HepG2 (cell line): ENCODE measurements around the gene UTF1. TPM values are rescaled to one million over a fixed set of nuclear protein-coding genes. Genes with fewer than 3 reads are reported as not detected.
A peak's percentile ranks its signal among the peaks of the same experiment; 100 is the strongest.

Experiments
- ATAC-seq: fragments of 200-7000 bp; cut with Tn5 transposase; 3 replicates; pipeline ENCODE4 v1.9.1; 2020; ENCODE audit warnings: mild to moderate bottlenecking, moderate library complexity
- BruUV-seq: library from RNA; stranded (reverse); fragments of 400-500 nt; replicated peaks from 2 replicates; lab custom pipeline; 2021; lab: Mats Ljungman, UMichigan
- CTCF ChIA-PET: fragments of 300-600 bp; formaldehyde crosslinking; extraction: SDS; loops from one replicate; lab custom pipeline; 2021; ENCODE audit warnings: low total read pairs, inconsistent platforms, low intra/inter-chr PET ratio; lab: Yijun Ruan, JAX
- POLR2A ChIA-PET: fragments of 350-600 bp; sonication (Branson Sonifier 250); formaldehyde crosslinking; loops from one replicate; lab custom pipeline; 2020; ENCODE audit warnings: antibody characterized with exemption, inconsistent platforms; lab: Yijun Ruan, JAX
- DNase-seq: peaks from one replicate; pipeline ENCODE4 v3.0.0-alpha.2; 2015; ENCODE audit warnings: low spot score
- FAIRE-seq: peaks from 3 replicates; lab custom pipeline; 2011; peaks lifted over from hg19 to GRCh38; lab: Jason Lieb, UNC
- H2AFZ ChIP-seq: one replicate; pipeline ENCODE4 v1.6.1; 2011; ENCODE audit warnings: low read length, inconsistent platforms
- H3K27ac ChIP-seq: fragments of 300-600 bp; 3 replicates; pipeline ENCODE4 v1.8.0; 2011; ENCODE audit warnings: mixed run types, mild to moderate bottlenecking, mixed read lengths, low read length, inconsistent platforms; ENCODE audit not compliant: insufficient read depth; ENCODE audit errors: extremely low read length
- H3K27me3 ChIP-seq, 2 experiments: fragments of 200-600 bp in 1 of 2; 2 replicates in 1 of 2; 3 replicates in 1 of 2; pipeline versions ENCODE4 v1.6.0 to v1.8.0; 2011; ENCODE audit warnings: low read length in 2 of 2, mild to moderate bottlenecking in 2 of 2, moderate library complexity in 2 of 2, inconsistent platforms in 1 of 2; ENCODE audit not compliant: insufficient read depth in 2 of 2, control insufficient read depth in 1 of 2
- H3K36me3 ChIP-seq, 2 experiments: fragments of 200-600 bp in 1 of 2; replicated peaks in 1 of 2; 2 replicates in 1 of 2; 3 replicates in 1 of 2; pipeline versions ENCODE4 v1.5.1 to v1.8.0; 2011; ENCODE audit warnings: low read length in 2 of 2, inconsistent platforms in 1 of 2; ENCODE audit not compliant: insufficient read depth in 2 of 2, control insufficient read depth in 1 of 2
- H3K4me1 ChIP-seq: 2 replicates; pipeline ENCODE4 v1.5.1; 2012; ENCODE audit warnings: low read length, inconsistent platforms; ENCODE audit not compliant: insufficient read depth
- H3K4me2 ChIP-seq: 2 replicates; pipeline ENCODE4 v1.6.0; 2011; ENCODE audit warnings: low read depth, low read length, inconsistent platforms
- H3K4me3 ChIP-seq, 3 experiments: fragments of 200-600 bp in 1 of 3; sonication (generic), shearing (Covaris generic) in 1 of 3; replicated peaks in 1 of 3; 2 replicates each; pipeline ENCODE4 v1.5.1; 2011 to 2016; ENCODE audit warnings: low read length in 3 of 3, inconsistent platforms in 2 of 3, low read depth in 2 of 3, mild to moderate bottlenecking in 2 of 3, control low read depth in 1 of 3, mixed read lengths in 1 of 3; ENCODE audit not compliant: insufficient read depth in 1 of 3
- H3K79me2 ChIP-seq: one replicate; pipeline ENCODE4 v1.6.1; 2011; ENCODE audit warnings: low read length, inconsistent platforms; ENCODE audit not compliant: insufficient read depth
- H3K9ac ChIP-seq: 2 replicates; pipeline ENCODE4 v1.6.0; 2011; ENCODE audit warnings: mild to moderate bottlenecking, low read depth, low read length, inconsistent platforms; ENCODE audit not compliant: insufficient read depth
- H3K9me3 ChIP-seq: 2 replicates; pipeline ENCODE4 v1.5.1; 2012; ENCODE audit warnings: mild to moderate bottlenecking, low read length
- H4K20me1 ChIP-seq: 2 replicates; pipeline ENCODE4 v1.6.0; 2011; ENCODE audit warnings: inconsistent platforms, mild to moderate bottlenecking, low read length, moderate library complexity; ENCODE audit not compliant: insufficient read depth
- CBFB ChIP-seq: sonication (generic); formaldehyde crosslinking; IDR thresholded peaks from 2 replicates; pipeline ENCODE4 v1.4.0; 2020; ENCODE audit warnings: missing genetic modification reagents
- KDM5B ChIP-seq: sonication (generic); formaldehyde crosslinking; IDR thresholded peaks from 2 replicates; pipeline ENCODE4 v1.4.0; 2020; ENCODE audit warnings: missing genetic modification reagents, mild to moderate bottlenecking, borderline replicate concordance
- MBNL3 ChIP-seq: fragments of 250-450 bp; sonication (Bioruptor Pico); conservative IDR thresholded peaks from 2 replicates; pipeline ENCODE4 v1.8.0; 2022; ENCODE audit warnings: mild to moderate bottlenecking, inconsistent platforms
- MEIS2 ChIP-seq: sonication (generic); formaldehyde crosslinking; IDR thresholded peaks from 2 replicates; pipeline ENCODE4 v1.9.0; 2021; ENCODE audit warnings: mild to moderate bottlenecking, missing genetic modification reagents
- RXRA ChIP-seq: sonication (generic); formaldehyde crosslinking; IDR thresholded peaks from 2 replicates; pipeline ENCODE4 v1.5.1; 2020; ENCODE audit warnings: missing genetic modification reagents
- THYN1 ChIP-seq: sonication (generic); formaldehyde crosslinking; IDR thresholded peaks from 2 replicates; pipeline ENCODE4 v1.8.1; 2023; ENCODE audit warnings: low read depth, mild to moderate bottlenecking, moderate library complexity, missing genetic modification reagents, borderline replicate concordance
- WGBS: methylation state at CpG from one replicate; pipeline ENCODE4 v1.1.6; 2017; ENCODE audit warnings: low lambda C conversion rate; 5-methylcytosine and 5-hydroxymethylcytosine counted together
- in situ Hi-C: cut with HindIII; loops from 2 replicates; pipeline ENCODE4 v1.10.0; 2017; ENCODE audit warnings: low pct_unique_long_range_greater_than_20kb; ENCODE audit not compliant: extremely low pct_ligation_motif_present
- intact Hi-C: fragments of 100-400 bp; cut with micrococcal nuclease; formaldehyde crosslinking; loops from one replicate; pipeline ENCODE4 v1.10.0; 2022; ENCODE audit not compliant: unreplicated experiment
- polyA plus RNA-seq, 8 experiments: library from polyadenylated mRNA; depleted of rRNA in 3 of 8; stranded (reverse) in 7 of 8; unstranded in 1 of 8; fragments of >200 nt; fragmentation: Illumina TruSeq in 4 of 8; extraction: Trizol in 4 of 8; gene quantifications; 2 replicates each; pipeline versions ENCODE4 v1.2.1 to v1.2.3, GENCODE V29; 2011 to 2016; ENCODE audit warnings: low read depth in 4 of 8, missing spikeins in 1 of 8, mixed read lengths in 1 of 8; ENCODE audit not compliant: insufficient read depth in 1 of 8
- total RNA-seq, 5 experiments: library from RNA; depleted of rRNA; stranded (reverse); fragments of >200 nt; fragmentation: Illumina TruSeq; extraction: Trizol; gene quantifications; 2 replicates each; pipeline ENCODE4 v1.2.3, GENCODE V29; 2016; ENCODE audit warnings: low read depth in 1 of 5

Gene UTF1
- total and polyA plus RNA-seq, 2 of the 13 experiments (the other 11 are each of a cell fraction or from before 2014, with no cell fraction given): not detected

DNA sequence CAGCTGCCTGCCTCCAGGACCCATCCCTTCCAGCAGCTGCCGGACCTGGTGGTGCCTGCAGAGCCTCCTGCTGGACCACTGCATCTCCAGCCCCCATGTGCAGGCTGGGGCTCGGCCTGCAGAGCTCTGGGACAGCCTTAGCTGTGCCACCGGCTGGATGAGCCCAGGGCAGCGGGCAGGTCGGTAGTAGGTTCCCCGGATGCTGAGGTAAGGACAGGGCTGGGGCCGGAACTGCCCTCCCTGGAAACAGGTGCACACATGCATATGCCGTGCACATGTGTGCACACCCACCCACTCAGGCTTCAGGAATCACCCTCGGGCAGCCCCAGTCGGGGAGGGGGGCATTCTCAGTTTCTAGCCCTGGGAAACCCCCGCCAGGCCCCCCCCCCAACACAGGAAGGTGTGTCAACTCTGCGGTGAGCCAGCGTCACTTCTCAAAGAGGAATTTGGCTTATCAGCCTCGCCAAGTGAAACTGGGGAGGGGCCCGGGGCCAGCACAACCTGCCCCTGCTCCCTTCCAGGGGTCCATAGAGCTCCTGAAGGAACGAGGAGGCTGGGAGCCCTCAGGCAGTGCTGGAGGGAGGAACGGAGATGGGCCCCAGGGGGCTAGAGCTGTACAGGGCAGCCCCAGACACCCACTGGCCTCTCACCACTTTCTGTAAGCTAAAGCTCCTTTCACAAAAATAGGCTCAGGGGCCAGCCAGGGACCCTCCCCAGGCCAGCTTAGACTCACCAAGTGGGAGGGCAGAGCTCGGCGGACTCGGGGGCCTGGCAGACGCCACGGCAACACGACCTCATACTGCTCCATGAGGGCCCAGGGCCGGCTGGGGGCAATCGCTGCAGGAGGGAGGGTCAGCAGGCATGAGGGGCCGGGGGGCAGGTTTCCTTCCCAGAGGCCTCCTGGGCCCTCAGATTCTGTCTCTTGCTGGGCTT is 45.0 kb downstream of the UTF1 start (continued):
- TF ChIP-seq CBFB (CRISPR knock-in tag) (no peak), KDM5B (CRISPR knock-in tag) (no peak)

DNA sequence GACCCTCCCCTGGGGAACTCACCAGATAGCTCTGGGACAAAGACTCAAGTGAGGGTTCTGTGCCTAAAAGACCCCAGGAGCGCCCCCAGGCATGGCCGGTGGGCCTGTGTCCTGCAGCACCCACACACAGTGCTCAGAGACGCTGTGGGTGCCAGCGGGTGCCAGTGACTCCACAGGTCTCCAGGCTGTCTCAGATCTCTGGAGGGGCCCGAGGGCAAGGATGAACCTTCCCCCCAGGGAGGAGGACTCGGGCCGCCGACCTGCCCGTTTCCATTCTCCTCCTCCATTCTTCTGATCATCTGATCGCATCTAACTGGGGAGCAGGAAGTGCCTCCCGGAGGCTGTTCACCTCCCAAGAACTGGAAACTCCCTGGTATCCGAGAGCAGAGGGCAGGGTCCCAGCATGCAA is 45.7 kb downstream of the UTF1 start:
- no peak overlapping the region for H2AFZ ChIP-seq
- H3K9ac ChIP-seq: no peak overlapping the region
- no peaks in the 10 kb centered on the region for H3K79me2 ChIP-seq
- TF ChIP-seq THYN1 (CRISPR knock-in tag) (no peak), MBNL3 (CRISPR knock-in tag) (no peak), RXRA (no peak), MEIS2 (no peak)
- TF ChIP-seq, all 625 proteins: peak for 0
- BruUV-seq: no TSS peak
- intact Hi-C loops (no loop called here), in situ Hi-C loops (no loop called here)
- Histone ChIP-seq H3K36me3 (peaks cover 3 to 11% of the 10 kb centered on the region in 2 experiments; a peak in 1 of 5 replicates), H3K4me1 (peaks cover 23% of the 10 kb centered on the region), H3K9me3 (no peaks in the 10 kb centered on the region), H3K27ac (no peak overlapping the region), H4K20me1 (peaks cover 7% of the 10 kb centered on the region; the same call in 1 of the 2 replicates), H3K27me3 (peaks cover 0 to 21% of the 10 kb centered on the region in 2 experiments; a peak in 3 of 5 replicates), H3K4me3 (no peak overlapping the region), H3K4me2 (no peak overlapping the region)
- CTCF ChIA-PET: no interaction called here
- ATAC-seq: 0 out of 3 replicates have a peak, but pooled peaks have one; percentile 3
- FAIRE-seq: no peak
- POLR2A ChIA-PET: no interaction called here
- no peak for DNase-seq
- WGBS: 29% methylated on average over 7 of the region's 12 CpGs
